GM12872 (cell line): ENCODE measurements around the gene GLRA2.

Experiments used
- TF ChIP-seq, protein P1 (sequence below): IDR thresholded peaks from 3 replicates; pipeline ENCODE4 v1.5.1; 2011; ENCODE audit warnings: low read depth, mild to moderate bottlenecking, low read length, moderate library complexity; ENCODE audit not compliant: insufficient read depth

The GLRA2 gene

DNA sequence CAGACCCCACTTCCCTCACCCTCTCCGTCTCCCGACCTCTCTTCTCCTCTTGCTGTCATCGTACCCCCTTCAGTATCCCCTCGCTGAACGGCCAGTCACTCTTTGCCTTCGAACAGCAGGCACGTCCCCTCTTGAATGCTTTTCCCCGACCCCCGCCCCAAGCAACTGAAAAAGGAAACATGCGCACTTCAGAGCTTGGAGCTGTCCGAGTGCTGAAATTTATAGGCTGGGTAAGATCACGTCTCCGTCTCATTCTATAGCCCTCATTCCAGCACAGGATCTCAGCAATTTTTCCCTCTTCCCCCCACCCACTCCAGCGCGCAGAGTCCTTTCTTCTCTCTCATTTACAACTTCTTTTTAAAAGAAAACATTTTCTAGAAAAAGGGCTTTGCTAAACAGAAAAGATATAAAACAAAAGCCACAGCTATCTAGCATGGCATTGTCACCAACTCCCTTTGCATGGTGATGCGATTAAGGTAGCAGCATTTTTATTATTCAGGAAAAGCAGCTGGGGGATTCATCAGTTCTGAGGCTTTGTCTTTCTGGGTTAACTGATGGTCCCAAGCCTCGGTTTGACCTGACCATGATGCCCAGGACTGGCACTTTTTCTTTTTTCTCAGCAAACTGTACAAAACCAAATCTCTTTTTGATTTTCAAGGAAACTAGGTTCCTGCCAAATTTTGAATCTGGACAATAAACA is at the start of gene GLRA2:
Gene GLRA2, plus strand, starts transcription at position 247 of the 700 bp plus-strand sequence. CDS start 522 bp downstream, outside the sequence.
- TF ChIP-seq, protein P1, sequence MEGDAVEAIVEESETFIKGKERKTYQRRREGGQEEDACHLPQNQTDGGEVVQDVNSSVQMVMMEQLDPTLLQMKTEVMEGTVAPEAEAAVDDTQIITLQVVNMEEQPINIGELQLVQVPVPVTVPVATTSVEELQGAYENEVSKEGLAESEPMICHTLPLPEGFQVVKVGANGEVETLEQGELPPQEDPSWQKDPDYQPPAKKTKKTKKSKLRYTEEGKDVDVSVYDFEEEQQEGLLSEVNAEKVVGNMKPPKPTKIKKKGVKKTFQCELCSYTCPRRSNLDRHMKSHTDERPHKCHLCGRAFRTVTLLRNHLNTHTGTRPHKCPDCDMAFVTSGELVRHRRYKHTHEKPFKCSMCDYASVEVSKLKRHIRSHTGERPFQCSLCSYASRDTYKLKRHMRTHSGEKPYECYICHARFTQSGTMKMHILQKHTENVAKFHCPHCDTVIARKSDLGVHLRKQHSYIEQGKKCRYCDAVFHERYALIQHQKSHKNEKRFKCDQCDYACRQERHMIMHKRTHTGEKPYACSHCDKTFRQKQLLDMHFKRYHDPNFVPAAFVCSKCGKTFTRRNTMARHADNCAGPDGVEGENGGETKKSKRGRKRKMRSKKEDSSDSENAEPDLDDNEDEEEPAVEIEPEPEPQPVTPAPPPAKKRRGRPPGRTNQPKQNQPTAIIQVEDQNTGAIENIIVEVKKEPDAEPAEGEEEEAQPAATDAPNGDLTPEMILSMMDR = no peak

DNA sequence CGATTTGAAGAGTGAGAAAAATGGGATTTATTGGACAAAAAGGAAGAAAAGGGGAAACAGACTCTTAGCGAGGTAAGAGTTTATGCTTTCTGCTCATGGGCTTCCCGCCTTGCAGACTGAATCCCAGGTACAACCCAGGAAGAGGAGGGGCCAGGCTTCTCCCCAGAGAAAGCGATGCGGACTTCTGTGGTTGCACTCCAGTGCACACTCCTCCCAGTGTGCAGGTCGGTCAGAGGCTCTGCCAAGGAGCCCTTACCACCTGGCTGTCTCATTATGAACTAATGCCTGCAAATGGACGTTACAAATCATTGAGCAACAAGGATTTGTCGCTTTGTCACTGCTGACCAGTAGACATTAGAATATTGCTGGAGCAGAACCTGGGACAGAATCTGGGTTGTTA is 39.9 kb upstream of the GLRA2 start:
- TF ChIP-seq, protein P1 = no peak

DNA sequence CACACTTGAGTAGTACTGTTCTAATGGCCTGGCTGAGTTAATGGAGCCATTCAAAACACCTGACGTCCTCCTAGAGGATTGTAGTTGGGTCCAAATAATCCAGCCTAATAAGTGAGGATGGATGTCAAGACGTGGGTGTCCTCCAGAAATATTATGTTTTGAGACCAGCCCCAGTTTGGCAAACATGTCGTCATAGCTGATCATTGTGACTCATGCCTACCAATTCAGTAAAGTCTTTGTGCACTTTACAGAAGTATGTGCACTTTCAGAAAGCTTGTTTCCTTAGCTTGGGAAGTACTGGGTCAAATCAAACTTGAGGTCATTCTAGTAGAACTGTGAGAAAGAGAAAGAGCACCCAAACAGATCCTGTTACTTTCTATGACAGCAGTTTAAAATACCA is 37.6 kb upstream of the GLRA2 start:
- TF ChIP-seq, protein P1 = no peak

DNA sequence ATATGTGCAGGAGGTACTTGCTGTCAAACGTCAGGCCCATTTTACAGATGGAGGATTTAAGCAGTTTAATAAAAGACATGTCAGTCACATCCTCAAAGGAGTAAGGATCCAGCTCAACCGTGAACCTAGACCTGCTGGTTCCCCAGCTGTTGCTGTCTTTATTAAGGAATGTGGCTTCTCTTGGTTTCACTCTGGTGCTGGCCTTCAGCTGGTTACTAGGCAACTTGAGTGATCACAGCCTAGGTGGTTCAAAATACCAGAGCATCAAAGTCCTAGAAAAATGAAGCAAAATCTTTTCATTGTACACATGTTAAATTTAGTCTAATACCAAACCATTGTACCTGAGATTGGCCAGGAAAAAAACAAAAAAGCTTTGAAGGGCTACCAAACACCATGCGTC is 32.7 kb upstream of the GLRA2 start:
- TF ChIP-seq, protein P1 = no peak

DNA sequence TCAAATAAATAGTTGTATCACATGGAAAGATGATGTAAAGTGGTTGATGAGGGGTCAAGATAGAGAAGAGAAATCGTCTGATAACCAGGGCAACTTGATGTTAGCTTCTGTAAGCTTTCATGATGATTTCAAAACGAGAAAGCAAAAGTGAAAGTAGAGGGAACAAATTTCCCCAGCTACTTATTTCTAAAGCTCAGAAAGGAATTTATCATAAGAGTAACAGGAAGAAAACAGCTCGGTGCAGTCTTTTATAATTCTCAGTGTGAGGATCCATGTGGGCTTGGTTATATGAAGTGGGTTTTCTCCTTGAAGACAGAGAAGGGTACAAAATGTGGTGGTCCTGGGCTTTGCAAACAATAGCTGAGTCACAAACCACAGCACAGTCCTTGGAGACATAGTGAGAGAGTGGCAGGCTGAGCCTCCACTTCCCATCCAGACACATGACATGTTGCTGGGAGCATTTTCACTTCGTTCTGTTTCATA is 32.1 kb upstream of the GLRA2 start:
- TF ChIP-seq, protein P1 = no peak

DNA sequence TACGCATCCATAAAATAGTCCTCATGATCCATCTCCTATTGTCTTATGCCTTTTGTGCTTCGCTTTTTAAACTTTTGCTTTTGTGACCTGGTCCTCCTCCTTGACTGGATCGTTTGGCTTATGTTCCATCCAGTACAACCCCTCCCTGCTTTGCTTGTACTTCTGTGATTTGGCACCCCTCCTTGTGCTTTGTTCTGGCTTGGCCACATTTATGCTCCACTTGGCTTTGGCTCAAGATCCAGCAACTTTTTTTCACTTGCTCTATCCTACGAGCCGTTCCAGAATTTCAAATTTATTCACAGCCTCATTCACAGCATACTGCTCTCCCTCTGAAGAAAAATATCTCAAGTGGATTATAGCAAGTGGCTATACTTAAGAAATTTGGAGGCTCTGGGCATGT is 28.0 kb upstream of the GLRA2 start:
- TF ChIP-seq, protein P1 = no peak

DNA sequence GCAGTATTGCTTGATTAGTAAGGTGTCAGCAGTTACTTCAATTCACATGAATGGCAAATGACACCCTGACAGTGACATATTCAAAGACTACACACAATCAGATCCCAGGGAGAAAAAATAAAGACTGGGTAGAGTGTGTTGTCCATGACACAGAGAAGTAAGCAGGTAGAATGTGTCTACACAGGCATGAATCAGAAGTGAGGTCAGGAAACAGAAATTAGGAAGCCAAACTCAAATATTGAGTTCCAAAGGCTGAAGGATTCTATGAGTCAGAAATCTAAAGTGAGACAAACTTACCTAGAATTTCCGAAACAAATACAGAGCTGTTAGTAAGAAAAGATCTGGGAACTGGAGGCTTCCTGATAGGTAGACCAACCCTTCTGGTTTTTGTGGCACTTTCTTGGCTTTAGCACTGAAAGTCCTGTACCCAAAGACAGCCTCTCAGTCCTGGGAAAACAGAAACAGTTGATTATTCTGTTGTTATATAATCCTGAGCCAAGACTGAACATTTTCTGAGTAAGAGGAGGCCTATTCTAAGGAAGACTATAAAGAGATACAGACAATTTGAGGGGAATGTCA is 24.3 kb upstream of the GLRA2 start:
- TF ChIP-seq, protein P1 = no peak
